ENCODE data around the gene FGF22.

Gene FGF22

GRCh38 chr19:681029-682019 is 41.6 kb downstream of the FGF22 start:
- TF ChIP-seq POLR2AphosphoS5 (IDR thresholded peaks at IDR 0.05; ENCODE audit: low read depth, low read length) (no peak), FOXP2 (optimal IDR thresholded peaks at IDR 0.05; ENCODE audit: borderline replicate concordance, extremely low read depth, extremely low read length, insufficient read depth) (no peak), REST (IDR thresholded peaks at IDR 0.05; ENCODE audit: insufficient read depth in 1 of 2, low read depth in 2 of 2, low read length in 2 of 2) (no peak), SIN3A (IDR thresholded peaks at IDR 0.05; ENCODE audit: borderline replicate concordance, insufficient read depth, low read length) (no peak)

GRCh38 chr19:682678-683320 is 43.1 kb downstream of the FGF22 start:
- TF ChIP-seq POLR2AphosphoS5 (IDR thresholded peaks at IDR 0.05; ENCODE audit: low read depth, low read length): no peak
- no peak for TF ChIP-seq REST (IDR thresholded peaks at IDR 0.05; ENCODE audit: insufficient read depth in 1 of 2, low read depth in 2 of 2, low read length in 2 of 2)
- TF ChIP-seq TAF1 (IDR thresholded peaks at IDR 0.05; ENCODE audit: borderline replicate concordance, insufficient read depth, low read length): no peak
- TF ChIP-seq FOXP2 (optimal IDR thresholded peaks at IDR 0.05; ENCODE audit: borderline replicate concordance, extremely low read depth, extremely low read length, insufficient read depth): no peak
- no peak for TF ChIP-seq SIN3A (IDR thresholded peaks at IDR 0.05; ENCODE audit: borderline replicate concordance, insufficient read depth, low read length)

GRCh38 chr19:685454-685931 is 45.8 kb downstream of the FGF22 start:
- TF ChIP-seq FOXP2 (optimal IDR thresholded peaks at IDR 0.05; ENCODE audit: borderline replicate concordance, extremely low read depth, extremely low read length, insufficient read depth) (no peak), SIN3A (IDR thresholded peaks at IDR 0.05; ENCODE audit: borderline replicate concordance, insufficient read depth, low read length) (no peak), TAF1 (IDR thresholded peaks at IDR 0.05; ENCODE audit: borderline replicate concordance, insufficient read depth, low read length) (no peak), POLR2AphosphoS5 (IDR thresholded peaks at IDR 0.05; ENCODE audit: low read depth, low read length) (no peak), REST (IDR thresholded peaks at IDR 0.05; ENCODE audit: insufficient read depth in 1 of 2, low read depth in 2 of 2, low read length in 2 of 2) (no peak)

GRCh38 chr19:686589-687297 is 47.1 kb downstream of the FGF22 start:
- TF ChIP-seq POLR2AphosphoS5 (IDR thresholded peaks at IDR 0.05; ENCODE audit: low read depth, low read length) (no peak), SIN3A (IDR thresholded peaks at IDR 0.05; ENCODE audit: borderline replicate concordance, insufficient read depth, low read length) (no peak), REST (IDR thresholded peaks at IDR 0.05; ENCODE audit: insufficient read depth in 1 of 2, low read depth in 2 of 2, low read length in 2 of 2) (no peak), FOXP2 (optimal IDR thresholded peaks at IDR 0.05; ENCODE audit: borderline replicate concordance, extremely low read depth, extremely low read length, insufficient read depth) (no peak), TAF1 (IDR thresholded peaks at IDR 0.05; ENCODE audit: borderline replicate concordance, insufficient read depth, low read length) (no peak)
